Renal cortical epithelial cell (primary cell): ENCODE results near the gene MISP. TPM values are rescaled to one million over a fixed set of nuclear protein-coding genes. Genes with fewer than 3 reads are reported as not detected.

Experiments used
- DNase-seq: peaks from one replicate; pipeline ENCODE4 v3.0.0-alpha.2; 2011; ENCODE audit warnings: low read depth
- total RNA-seq: library from RNA; depleted of rRNA; stranded (reverse); fragments of >200 nt; gene quantifications from 2 replicates; pipeline ENCODE4 v1.2.3, GENCODE V29; 2014

MISP gene
- total RNA-seq, 1 donor from 2014 or later: 6.2 TPM

GRCh38 chr19:808423-808775, 57.5 kb downstream of the MISP start:
- no peak for DNase-seq

DNA sequence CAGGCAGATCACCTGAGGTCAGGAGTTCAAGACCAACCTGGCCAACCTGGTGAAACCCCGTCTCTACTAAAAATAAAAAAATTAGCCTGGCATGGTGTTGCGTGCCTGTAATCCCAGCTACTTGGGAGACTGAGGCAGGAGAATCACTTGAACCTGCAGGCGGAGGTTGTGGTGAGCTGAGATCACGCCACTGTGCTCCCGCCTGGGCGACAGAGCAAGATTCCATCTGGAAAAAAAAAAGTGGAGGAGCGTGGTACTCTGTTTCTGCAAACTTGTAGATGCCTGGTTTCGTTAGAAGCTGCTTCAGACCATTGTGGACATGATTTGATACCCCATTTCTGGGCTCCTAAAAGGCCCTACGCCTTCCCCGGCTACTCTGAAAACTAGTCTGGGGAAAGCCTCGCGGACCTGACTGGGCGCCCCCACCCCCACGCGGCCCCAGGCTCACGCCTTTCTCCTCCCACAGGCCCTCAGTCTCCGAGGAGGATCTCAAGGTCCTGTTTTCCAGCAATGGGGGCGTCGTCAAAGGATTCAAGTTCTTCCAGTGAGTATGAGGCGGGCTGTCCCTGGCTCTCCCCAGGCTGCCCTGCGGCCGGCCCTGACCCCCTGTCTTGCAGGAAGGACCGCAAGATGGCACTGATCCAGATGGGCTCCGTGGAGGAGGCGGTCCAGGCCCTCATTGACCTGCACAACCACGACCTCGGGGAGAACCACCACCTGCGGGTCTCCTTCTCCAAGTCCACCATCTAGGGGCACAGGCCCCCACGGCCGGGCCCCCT, 59.4 kb downstream of the MISP start:
- no peak for DNase-seq

DNA sequence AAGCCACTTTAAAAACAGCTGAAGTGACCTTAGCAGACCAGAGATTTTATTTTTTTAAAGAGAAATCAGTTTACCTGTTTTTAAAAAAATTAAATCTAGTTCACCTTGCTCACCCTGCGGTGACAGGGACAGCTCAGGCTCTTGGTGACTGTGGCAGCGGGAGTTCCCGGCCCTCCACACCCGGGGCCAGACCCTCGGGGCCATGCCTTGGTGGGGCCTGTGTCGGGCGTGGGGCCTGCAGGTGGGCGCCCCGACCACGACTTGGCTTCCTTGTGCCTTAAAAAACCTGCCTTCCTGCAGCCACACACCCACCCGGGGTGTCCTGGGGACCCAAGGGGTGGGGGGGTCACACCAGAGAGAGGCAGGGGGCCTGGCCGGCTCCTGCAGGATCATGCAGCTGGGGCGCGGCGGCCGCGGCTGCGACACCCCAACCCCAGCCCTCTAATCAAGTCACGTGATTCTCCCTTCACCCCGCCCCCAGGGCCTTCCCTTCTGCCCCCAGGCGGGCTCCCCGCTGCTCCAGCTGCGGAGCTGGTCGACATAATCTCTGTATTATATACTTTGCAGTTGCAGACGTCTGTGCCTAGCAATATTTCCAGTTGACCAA, 60.1 kb downstream of the MISP start:
- no peak for DNase-seq

DNA sequence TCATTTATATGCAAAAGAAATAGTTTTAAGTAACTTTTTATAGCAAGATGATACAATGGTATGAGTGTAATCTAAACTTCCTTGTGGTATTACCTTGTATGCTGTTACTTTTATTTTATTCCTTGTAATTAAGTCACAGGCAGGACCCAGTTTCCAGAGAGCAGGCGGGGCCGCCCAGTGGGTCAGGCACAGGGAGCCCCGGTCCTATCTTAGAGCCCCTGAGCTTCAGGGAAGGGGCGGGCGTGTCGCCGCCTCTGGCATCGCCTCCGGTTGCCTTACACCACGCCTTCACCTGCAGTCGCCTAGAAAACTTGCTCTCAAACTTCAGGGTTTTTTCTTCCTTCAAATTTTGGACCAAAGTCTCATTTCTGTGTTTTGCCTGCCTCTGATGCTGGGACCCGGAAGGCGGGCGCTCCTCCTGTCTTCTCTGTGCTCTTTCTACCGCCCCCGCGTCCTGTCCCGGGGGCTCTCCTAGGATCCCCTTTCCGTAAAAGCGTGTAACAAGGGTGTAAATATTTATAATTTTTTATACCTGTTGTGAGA, 60.7 kb downstream of the MISP start:
- DNase-seq: no peak

GRCh38 chr19:812049-812746, 61.3 kb downstream of the MISP start:
- DNase-seq: no peak

DNA sequence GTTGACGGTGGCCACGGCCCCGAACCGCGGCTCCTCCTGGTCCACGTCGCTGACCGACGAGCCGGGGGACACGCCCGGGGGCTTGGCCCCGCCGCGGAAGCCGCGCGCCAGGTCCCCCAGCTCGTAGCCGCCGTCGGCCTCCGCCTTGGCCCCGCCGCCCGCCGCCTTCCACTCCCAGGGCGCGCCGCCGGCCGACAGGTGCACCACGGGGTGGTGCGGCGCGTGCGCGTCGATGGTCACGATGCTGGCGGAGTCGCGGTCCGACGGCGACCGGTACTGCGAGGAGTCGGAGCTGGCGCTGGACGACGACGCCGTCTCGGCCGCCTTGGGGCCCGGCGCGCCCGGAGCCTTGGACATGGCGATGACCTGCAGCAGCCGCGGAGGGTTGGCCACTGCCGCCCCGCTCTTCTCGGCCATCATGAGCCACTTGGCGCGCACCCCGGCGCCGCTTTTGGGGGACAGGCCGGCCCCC, 61.9 kb downstream of the MISP start:
- DNase-seq: no peak

DNA sequence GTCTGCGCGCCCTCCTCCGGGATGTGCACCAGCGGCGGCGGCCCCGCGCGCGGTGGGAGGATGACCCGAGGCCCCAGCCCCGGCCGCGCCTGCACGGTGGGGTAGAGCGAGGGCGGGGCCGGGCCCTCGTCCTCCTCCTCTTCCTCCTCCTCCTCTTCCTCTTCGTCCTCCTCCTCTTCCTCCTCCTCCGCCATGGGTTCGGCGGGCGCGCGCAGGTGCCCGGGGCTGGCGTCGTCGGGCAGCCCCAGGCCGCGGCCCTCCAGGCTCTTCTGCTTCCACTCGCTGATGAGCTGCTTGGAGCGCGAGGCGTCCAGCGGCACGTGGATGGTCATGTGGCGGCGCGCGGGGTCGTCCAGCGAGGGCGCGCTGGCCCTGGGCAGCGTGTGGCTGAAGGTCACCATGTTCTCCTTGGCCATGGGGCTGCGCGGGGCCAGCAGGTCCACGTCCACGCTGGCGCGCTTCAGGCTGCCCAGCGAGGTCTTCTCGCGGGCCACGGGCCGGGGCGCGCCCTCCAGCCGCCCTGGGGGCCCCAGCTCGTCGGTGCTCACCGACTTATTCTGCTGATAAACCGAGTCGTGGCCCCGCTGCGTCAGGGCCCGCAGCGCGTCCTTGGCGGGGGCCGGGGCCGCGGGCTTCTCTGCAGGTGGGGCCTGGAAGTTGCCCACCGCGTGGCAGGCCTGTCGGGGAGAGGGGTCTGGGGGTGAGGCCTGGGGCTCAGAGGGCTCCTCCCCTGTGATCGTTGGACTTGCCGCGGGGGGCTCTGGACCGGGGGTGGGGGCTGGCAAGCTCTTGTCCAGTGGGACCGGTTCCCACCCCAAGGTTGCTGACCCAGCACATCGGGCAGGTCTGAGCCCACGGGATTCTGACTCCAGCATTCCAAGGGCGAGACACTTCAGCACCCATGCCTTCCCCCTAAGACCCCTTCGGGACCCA, 62.6 kb downstream of the MISP start:
- no peak for DNase-seq

Other genes with a start within 250 kb of the MISP start
- gene TPGS1, start 243.6 kb upstream of the MISP start, total RNA-seq: 30.3 and 75.5 TPM in 2 replicates
- gene CDC34, start 219.4 kb upstream of the MISP start, total RNA-seq: 50.3 and 94.5 TPM in 2 replicates
- not detected in 2 replicates for gene GZMM, start 207.1 kb upstream of the MISP start, total RNA-seq
- 410 and 555 TPM in 2 replicates for gene BSG, start 178.5 kb upstream of the MISP start, total RNA-seq
- 0.55 TPM in 1 of 2 replicates, not detected in the other for gene HCN2, start 161.2 kb upstream of the MISP start, total RNA-seq
- 22.6 and 46.3 TPM in 2 replicates for gene POLRMT, start 117.6 kb upstream of the MISP start, total RNA-seq
- 0.10 TPM in 1 of 2 replicates, not detected in the other for gene FGF22, start 111.2 kb upstream of the MISP start, total RNA-seq
- 19.8 and 23.4 TPM in 2 replicates for gene RNF126, start 87.9 kb upstream of the MISP start, total RNA-seq
- gene FSTL3, start 74.7 kb upstream of the MISP start, total RNA-seq: 374 and 526 TPM in 2 replicates
- gene PRSS57, start 55.7 kb upstream of the MISP start, total RNA-seq: not detected in 2 replicates
- gene PALM, start 42.2 kb upstream of the MISP start, total RNA-seq: 0.35 and 45.4 TPM in 2 replicates
- gene PTBP1, start 46.3 kb downstream of the MISP start, total RNA-seq: 67.7 and 134 TPM in 2 replicates
- 0.50 and 0.87 TPM in 2 replicates for gene PLPPR3, start 70.8 kb downstream of the MISP start, total RNA-seq
- not detected in 2 replicates for gene AZU1, start 76.7 kb downstream of the MISP start, total RNA-seq
- not detected in 2 replicates for gene PRTN3, start 89.9 kb downstream of the MISP start, total RNA-seq
- gene ELANE, start 101.2 kb downstream of the MISP start, total RNA-seq: not detected in 2 replicates
- 2.1 and 3.1 TPM in 2 replicates for gene CFD, start 108.6 kb downstream of the MISP start, total RNA-seq
- gene MED16, start 142.1 kb downstream of the MISP start, total RNA-seq: 22.6 and 55.4 TPM in 2 replicates
- not detected in 2 replicates for gene RNU6-9, start 142.4 kb downstream of the MISP start, total RNA-seq
- 36.6 and 38.3 TPM in 2 replicates for gene R3HDM4, start 162.1 kb downstream of the MISP start, total RNA-seq
- not detected in 2 replicates for gene KISS1R, start 166.2 kb downstream of the MISP start, total RNA-seq
- 9.5 and 18.8 TPM in 2 replicates for gene ARID3A, start 174.9 kb downstream of the MISP start, total RNA-seq
- 31.1 and 50.4 TPM in 2 replicates for gene WDR18, start 233.2 kb downstream of the MISP start, total RNA-seq
- 2.4 and 3.6 TPM in 2 replicates for gene GRIN3B, start 249.3 kb downstream of the MISP start, total RNA-seq